ENCODE measurements around the gene RDX. TPM values are rescaled to one million over a fixed set of nuclear protein-coding genes. Genes with fewer than 3 reads are reported as not detected.
"Not testable (repeated sequence)": the region's sequence is repeated elsewhere in the genome, so short reads cannot be mapped to it uniquely, and the experiment has no call there.

RDX gene
- total and polyA plus RNA-seq, 9 donors: 34.8 to 80.5 (median 72.3) TPM

DNA sequence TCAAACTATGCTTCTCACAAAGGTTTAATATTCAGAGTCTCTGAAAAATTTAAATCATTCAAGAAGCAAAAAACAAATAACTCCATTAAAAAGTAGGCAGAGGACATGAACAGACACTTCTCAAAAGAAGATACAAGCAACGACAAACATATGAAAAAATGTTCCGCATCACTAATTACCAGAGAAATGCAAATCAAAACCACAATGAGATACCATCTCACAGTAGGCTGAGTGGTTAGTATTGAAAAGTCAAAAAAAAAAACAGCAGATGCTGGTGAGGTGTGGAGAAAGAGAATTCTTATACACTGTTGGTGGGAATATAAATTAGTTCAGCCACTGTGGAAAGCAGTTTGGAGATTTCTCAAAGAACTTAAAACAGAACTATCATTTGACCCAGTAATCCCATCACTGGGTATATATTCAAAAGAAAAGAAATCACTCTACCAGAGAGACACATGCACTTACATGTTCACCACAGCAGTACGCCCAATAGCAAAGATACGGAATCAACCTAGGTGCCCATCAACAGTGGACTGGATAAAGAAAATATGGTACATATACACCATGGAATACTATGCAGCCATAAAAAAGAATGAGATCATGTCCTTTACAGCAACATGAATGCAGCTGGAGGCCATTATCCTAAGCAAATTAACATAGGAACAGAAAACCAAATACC lies 103.7 kb downstream of the RDX start:
- not testable (repeated sequence) for H3K4me3 ChIP-seq (ENCODE audit: low read length); H3K9me3 ChIP-seq (replicated peaks; ENCODE audit: control insufficient read depth, low read depth, low read length); H3K27ac ChIP-seq (ENCODE audit: low read length); H3K4me1 ChIP-seq (ENCODE audit: control insufficient read depth, insufficient read depth, low read length); H3K36me3 ChIP-seq (ENCODE audit: control insufficient read depth, insufficient read depth, low read length); H3K27me3 ChIP-seq (ENCODE audit: control insufficient read depth, insufficient read depth, low read length); DNase-seq
- WGBS (ENCODE audit: insufficient coverage): no CpG with 5 or more reads among the region's 4 CpGs

DNA sequence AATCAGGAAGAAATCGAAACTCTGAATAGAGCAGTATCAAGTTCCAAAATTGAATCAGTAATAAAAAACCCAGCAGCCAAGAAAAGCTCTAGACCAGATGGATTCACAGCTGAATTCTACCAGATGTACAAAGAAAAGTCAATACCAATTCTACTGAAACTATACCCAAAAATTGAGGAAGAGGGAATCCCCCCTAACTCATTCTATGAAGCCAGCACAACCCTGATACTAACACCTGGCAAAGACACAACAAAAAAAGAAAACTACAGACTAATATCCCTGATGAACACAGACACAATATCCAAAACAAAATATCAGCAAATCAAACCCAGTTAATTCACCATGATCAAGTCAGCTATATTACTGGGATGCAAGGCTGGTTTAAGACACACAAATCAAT lies 105.5 kb downstream of the RDX start:
- DNase-seq: no peak
- H3K27me3 ChIP-seq (ENCODE audit: control insufficient read depth, insufficient read depth, low read length): no peaks in the 10 kb centered on the region
- H3K36me3 ChIP-seq (ENCODE audit: control insufficient read depth, insufficient read depth, low read length): no peaks in the 10 kb centered on the region
- WGBS (ENCODE audit: insufficient coverage): no CpG with 5 or more reads among the region's 1 CpG
- no peaks in the 10 kb centered on the region for H3K4me1 ChIP-seq (ENCODE audit: control insufficient read depth, insufficient read depth, low read length)
- no peak overlapping the region for H3K27ac ChIP-seq (ENCODE audit: low read length)
- no peaks in the 10 kb centered on the region for H3K9me3 ChIP-seq (replicated peaks; ENCODE audit: control insufficient read depth, low read depth, low read length)
- H3K4me3 ChIP-seq (ENCODE audit: low read length): no peak overlapping the region

DNA sequence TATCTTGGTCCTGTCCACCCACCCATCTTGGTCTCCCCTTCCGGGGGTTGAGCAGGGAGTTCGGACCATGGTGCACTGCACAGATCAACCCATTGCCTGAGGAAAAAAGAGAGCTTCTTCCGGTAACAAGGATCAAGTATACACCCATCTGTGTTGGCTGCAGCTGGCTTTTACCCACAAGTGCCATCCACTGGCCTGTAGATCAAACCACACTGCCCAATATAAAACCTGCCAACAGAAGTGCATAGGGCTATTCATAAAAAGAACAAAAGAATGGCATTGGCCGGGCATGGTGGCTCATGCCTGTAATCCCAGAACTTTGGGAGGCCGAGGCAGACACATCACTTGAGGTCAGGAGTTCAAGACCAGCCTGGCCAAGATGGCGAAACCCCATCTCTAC lies 108.7 kb downstream of the RDX start:
- Histone ChIP-seq H3K4me3 (ENCODE audit: low read length) (no peak overlapping the region), H3K36me3 (ENCODE audit: control insufficient read depth, insufficient read depth, low read length) (no peaks in the 10 kb centered on the region), H3K27ac (ENCODE audit: low read length) (no peak overlapping the region), H3K4me1 (ENCODE audit: control insufficient read depth, insufficient read depth, low read length) (no peaks in the 10 kb centered on the region), H3K9me3 (replicated peaks; ENCODE audit: control insufficient read depth, low read depth, low read length) (no peaks in the 10 kb centered on the region), H3K27me3 (ENCODE audit: control insufficient read depth, insufficient read depth, low read length) (no peaks in the 10 kb centered on the region)
- no peak for DNase-seq
- WGBS (ENCODE audit: insufficient coverage): 98% methylated on average over 6 of the region's 6 CpGs

DNA sequence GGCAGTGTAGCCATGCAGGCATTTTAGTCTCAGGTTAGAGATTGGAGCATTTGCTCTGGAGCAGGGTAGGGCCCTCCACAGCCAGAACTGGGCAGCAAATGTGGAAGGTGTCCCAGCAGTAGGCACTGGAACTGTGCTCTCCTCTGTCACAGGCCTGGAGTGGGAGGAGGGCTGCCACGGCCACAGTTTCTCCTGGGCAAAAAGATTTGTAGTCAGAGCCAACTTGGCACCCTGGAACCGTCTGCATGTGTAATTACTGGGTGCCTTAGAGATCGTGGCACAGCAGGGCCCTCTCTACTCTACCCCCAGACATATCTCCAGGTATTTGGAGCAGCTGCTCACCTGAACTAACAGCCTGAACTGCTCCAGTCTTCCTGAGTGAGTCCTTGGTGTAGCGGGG lies 109.5 kb downstream of the RDX start:
- WGBS (ENCODE audit: insufficient coverage): 77% methylated on average over 4 of the region's 4 CpGs
- no peak overlapping the region for H3K4me3 ChIP-seq (ENCODE audit: low read length)
- H3K36me3 ChIP-seq (ENCODE audit: control insufficient read depth, insufficient read depth, low read length): no peaks in the 10 kb centered on the region
- no peak for DNase-seq
- no peaks in the 10 kb centered on the region for H3K9me3 ChIP-seq (replicated peaks; ENCODE audit: control insufficient read depth, low read depth, low read length)
- H3K4me1 ChIP-seq (ENCODE audit: control insufficient read depth, insufficient read depth, low read length): no peaks in the 10 kb centered on the region
- no peak overlapping the region for H3K27ac ChIP-seq (ENCODE audit: low read length)
- no peaks in the 10 kb centered on the region for H3K27me3 ChIP-seq (ENCODE audit: control insufficient read depth, insufficient read depth, low read length)

DNA sequence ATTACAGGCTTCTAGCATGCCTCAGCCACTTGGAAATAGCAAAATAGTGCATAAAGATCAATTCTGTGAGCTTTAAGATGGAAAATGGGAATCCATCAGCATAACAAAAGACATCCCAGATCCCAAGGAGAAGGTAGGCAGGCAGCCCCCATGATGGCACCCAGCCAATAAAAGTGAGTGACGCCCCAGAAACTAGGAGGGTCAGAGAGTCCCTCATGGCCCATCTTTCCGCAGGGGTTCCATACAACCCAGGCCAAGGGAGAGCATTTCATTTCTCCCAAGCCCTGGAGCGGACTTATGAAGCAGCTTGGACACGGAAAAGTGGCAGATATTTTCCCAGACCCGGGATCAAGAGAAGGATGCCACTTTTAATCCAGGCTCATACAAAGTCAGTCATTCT lies 110.0 kb downstream of the RDX start:
- DNase-seq: no peak
- H3K9me3 ChIP-seq (replicated peaks; ENCODE audit: control insufficient read depth, low read depth, low read length): no peaks in the 10 kb centered on the region
- H3K4me1 ChIP-seq (ENCODE audit: control insufficient read depth, insufficient read depth, low read length): no peaks in the 10 kb centered on the region
- no peaks in the 10 kb centered on the region for H3K27me3 ChIP-seq (ENCODE audit: control insufficient read depth, insufficient read depth, low read length)
- no peak overlapping the region for H3K4me3 ChIP-seq (ENCODE audit: low read length)
- no peaks in the 10 kb centered on the region for H3K36me3 ChIP-seq (ENCODE audit: control insufficient read depth, insufficient read depth, low read length)
- 96% methylated on average over 5 of the region's 5 CpGs for WGBS (ENCODE audit: insufficient coverage)
- no peak overlapping the region for H3K27ac ChIP-seq (ENCODE audit: low read length)

DNA sequence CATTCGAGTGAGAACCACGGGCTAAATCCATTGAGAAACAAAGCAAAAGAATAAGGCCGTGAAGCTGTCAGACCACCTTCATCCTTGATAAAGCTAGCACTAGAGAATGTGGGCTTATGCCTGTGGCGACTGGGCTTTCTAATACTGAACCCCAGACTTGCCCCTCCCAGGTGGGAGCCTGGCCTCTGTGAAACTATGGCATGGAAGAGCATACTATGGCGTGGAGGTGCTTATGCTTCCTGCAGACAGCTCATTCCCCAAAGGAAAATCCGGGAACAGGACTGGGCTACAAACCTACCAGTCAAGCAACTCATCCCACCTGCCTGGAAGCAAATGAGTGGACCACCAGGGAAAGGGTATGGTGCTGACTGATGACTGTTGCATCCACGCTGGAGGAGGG lies 110.8 kb downstream of the RDX start:
- 52% methylated on average over 4 of the region's 7 CpGs for WGBS (ENCODE audit: insufficient coverage)
- no peak for DNase-seq

DNA sequence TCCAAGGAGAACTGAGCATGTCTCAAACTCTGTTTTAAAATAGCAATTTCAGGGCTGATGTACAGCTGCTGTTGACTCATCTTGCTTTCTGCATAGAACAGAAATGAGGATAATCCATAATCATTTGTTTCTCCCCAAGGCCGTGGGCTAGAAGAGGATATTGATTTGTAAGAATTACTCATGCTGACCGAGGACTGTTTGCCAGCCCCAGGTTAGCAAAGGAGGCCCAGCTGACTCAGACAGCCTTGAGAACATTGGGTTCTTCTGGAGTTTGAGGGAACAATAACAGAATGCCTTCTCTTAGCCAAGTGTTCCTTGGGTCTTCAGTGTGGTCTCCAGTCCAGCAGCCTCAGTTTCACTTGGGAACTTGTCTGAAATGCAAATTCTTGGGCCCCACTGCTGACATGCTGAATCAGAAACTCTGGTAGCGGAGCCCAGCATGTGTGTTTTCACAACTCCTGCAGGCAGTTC lies 111.3 kb downstream of the RDX start:
- Histone ChIP-seq H3K36me3 (ENCODE audit: control insufficient read depth, insufficient read depth, low read length) (no peaks in the 10 kb centered on the region), H3K4me1 (ENCODE audit: control insufficient read depth, insufficient read depth, low read length) (no peaks in the 10 kb centered on the region), H3K27ac (ENCODE audit: low read length) (no peak overlapping the region), H3K27me3 (ENCODE audit: control insufficient read depth, insufficient read depth, low read length) (no peaks in the 10 kb centered on the region), H3K4me3 (ENCODE audit: low read length) (no peak overlapping the region), H3K9me3 (replicated peaks; ENCODE audit: control insufficient read depth, low read depth, low read length) (no peaks in the 10 kb centered on the region)
- no peak for DNase-seq
- 47% methylated on average over 2 of the region's 3 CpGs for WGBS (ENCODE audit: insufficient coverage)

More for the DNA sequence above, 110.8 kb downstream of the RDX start:
- Histone ChIP-seq H3K27me3 (ENCODE audit: control insufficient read depth, insufficient read depth, low read length) (no peaks in the 10 kb centered on the region), H3K4me3 (ENCODE audit: low read length) (no peak overlapping the region), H3K27ac (ENCODE audit: low read length) (no peak overlapping the region), H3K9me3 (replicated peaks; ENCODE audit: control insufficient read depth, low read depth, low read length) (no peaks in the 10 kb centered on the region), H3K4me1 (ENCODE audit: control insufficient read depth, insufficient read depth, low read length) (no peaks in the 10 kb centered on the region), H3K36me3 (ENCODE audit: control insufficient read depth, insufficient read depth, low read length) (no peaks in the 10 kb centered on the region)

DNA sequence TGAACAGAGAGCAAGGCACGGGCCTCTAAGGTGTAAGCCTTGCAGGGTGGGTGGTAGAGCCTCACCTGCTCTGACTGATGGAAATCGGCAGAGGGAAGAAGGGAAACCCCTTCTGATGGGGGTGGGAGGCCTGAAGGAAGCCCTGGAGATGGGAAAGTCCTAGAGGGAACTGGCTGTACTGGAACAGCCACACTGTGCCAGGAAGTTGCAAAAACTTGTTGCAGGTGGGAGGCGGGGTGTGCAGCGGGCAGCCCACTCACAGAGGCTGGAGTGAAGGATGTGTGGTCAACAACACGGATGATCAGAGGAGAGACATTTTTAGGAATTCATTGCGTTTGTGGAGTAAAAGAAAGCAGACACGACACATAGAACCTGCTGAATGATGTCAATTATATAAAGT lies 112.0 kb downstream of the RDX start:
- DNase-seq: no peak
- 82% methylated on average over 6 of the region's 7 CpGs for WGBS (ENCODE audit: insufficient coverage)
- Histone ChIP-seq H3K27me3 (ENCODE audit: control insufficient read depth, insufficient read depth, low read length) (no peaks in the 10 kb centered on the region), H3K4me1 (ENCODE audit: control insufficient read depth, insufficient read depth, low read length) (no peaks in the 10 kb centered on the region), H3K9me3 (replicated peaks; ENCODE audit: control insufficient read depth, low read depth, low read length) (no peaks in the 10 kb centered on the region), H3K36me3 (ENCODE audit: control insufficient read depth, insufficient read depth, low read length) (no peaks in the 10 kb centered on the region), H3K4me3 (ENCODE audit: low read length) (no peak overlapping the region), H3K27ac (ENCODE audit: low read length) (no peak overlapping the region)

DNA sequence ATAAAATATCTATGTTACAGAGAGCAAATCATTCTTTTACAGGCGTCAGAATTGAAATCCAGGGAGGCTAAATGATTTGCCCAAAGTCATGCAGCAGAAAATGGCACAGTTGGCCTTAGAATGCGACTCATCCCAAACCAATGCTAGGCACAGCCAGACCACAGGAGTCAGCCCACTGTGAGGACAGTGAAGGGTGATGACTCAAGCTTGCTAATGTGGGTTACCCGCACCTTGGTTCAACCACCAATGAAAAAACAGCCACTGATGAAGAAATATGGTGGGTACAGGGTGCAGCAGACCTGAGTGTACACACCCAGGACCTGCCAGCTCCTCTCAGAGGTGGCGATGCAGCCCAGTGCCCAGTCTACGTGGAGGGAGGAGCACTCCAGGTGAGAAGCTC lies 113.5 kb downstream of the RDX start:
- DNase-seq: no peak
- H3K36me3 ChIP-seq (ENCODE audit: control insufficient read depth, insufficient read depth, low read length): no peaks in the 10 kb centered on the region
- H3K4me3 ChIP-seq (ENCODE audit: low read length): no peak overlapping the region
- H3K4me1 ChIP-seq (ENCODE audit: control insufficient read depth, insufficient read depth, low read length): no peaks in the 10 kb centered on the region
- no peaks in the 10 kb centered on the region for H3K9me3 ChIP-seq (replicated peaks; ENCODE audit: control insufficient read depth, low read depth, low read length)
- no peaks in the 10 kb centered on the region for H3K27me3 ChIP-seq (ENCODE audit: control insufficient read depth, insufficient read depth, low read length)
- no peak overlapping the region for H3K27ac ChIP-seq (ENCODE audit: low read length)
- WGBS (ENCODE audit: insufficient coverage): 95% methylated on average over 4 of the region's 5 CpGs

DNA sequence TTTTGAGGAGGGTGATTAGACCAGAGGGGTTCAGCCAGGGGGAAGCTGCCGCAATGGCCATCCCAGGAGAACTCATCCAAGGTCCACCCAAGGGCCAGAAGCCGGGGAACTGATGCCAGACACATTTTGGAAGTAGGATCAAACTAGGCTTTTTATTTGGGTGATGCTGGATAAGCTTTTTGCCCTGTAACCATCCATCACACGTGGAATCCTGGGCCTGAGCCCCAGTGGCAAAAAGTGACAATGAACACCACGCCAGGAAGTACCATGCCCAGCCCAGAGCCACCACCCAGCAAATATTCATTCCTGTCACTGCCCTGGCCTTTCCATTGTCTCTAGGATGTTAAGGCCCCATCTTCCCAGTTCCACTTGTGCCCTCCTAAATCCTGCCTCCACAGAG lies 117.3 kb downstream of the RDX start:
- WGBS (ENCODE audit: insufficient coverage): 88% methylated on average over 2 of the region's 4 CpGs
- no peaks in the 10 kb centered on the region for H3K27me3 ChIP-seq (ENCODE audit: control insufficient read depth, insufficient read depth, low read length)
- peaks cover 3% of the 10 kb centered on the region for H3K4me1 ChIP-seq (ENCODE audit: control insufficient read depth, insufficient read depth, low read length)
- no peaks in the 10 kb centered on the region for H3K9me3 ChIP-seq (replicated peaks; ENCODE audit: control insufficient read depth, low read depth, low read length)
- H3K4me3 ChIP-seq (ENCODE audit: low read length): no peak overlapping the region
- no peak for DNase-seq
- H3K27ac ChIP-seq (ENCODE audit: low read length): no peak overlapping the region
- H3K36me3 ChIP-seq (ENCODE audit: control insufficient read depth, insufficient read depth, low read length): no peaks in the 10 kb centered on the region

DNA sequence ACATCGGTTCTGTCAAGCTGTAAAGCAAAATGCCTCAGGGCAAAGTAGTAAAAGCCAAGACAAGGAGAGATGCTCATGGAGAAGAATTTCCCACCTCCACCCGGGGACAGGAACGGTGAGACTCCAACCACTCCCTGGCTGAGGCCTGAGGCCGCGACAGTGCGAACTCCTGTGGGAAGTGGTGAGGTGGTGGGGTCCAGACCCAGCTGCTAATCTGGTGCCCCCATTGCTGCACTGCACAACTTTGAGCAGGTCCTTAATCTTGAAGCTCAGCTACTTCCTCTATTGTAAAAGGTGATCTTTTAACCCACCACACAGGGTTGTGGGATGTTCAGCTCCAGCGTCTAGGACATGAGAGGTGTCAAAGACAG lies 119.3 kb downstream of the RDX start:
- Histone ChIP-seq H3K4me3 (ENCODE audit: low read length) (no peak overlapping the region), H3K36me3 (ENCODE audit: control insufficient read depth, insufficient read depth, low read length) (no peaks in the 10 kb centered on the region), H3K27me3 (ENCODE audit: control insufficient read depth, insufficient read depth, low read length) (no peaks in the 10 kb centered on the region), H3K9me3 (replicated peaks; ENCODE audit: control insufficient read depth, low read depth, low read length) (no peaks in the 10 kb centered on the region), H3K4me1 (ENCODE audit: control insufficient read depth, insufficient read depth, low read length) (peaks cover 4% of the 10 kb centered on the region), H3K27ac (ENCODE audit: low read length) (no peak overlapping the region)
- WGBS (ENCODE audit: insufficient coverage): 50% methylated on average over 1 of the region's 7 CpGs
- no peak for DNase-seq
